ENCODE measurements around the gene CADPS2.

The CADPS2 gene

DNA sequence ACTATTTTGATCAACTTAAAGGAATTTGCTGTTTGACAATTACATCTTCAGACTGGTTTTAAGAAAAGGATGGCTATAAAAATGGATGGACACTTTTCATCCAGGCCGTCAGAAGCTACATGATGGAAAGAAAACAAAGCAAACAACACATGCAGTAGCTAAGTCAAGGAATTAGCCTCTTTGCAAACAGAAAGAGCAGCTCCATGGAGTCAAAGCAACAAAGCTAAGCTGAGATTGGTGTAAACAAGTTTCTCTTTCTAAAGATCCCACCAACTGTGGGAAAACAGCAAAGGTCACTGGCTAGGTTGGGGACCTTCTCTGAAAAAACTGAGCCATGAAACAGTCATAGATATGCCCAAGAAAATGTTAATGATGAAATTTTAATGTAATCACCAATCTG, 286.2 kb downstream of the CADPS2 start:
- DNase-seq (ENCODE audit: low read depth), result no peak

DNA sequence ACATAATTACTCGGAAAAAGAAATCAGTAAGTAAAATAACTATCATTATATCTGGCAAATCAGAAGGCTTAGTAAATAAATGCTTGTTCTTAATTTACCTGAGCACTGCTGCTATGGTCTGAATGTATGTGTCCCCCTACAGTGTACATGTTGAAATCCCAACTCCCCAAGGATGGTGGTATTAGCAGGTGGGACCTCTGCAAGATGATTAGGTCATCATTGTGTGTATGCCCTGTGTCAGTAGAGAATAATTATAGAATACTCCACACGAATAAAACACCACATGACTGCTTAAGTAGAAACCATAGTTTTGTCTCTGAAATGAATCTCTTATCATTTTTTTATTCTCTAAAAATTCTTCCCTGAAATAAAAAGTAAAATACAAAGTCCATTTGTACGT, 289.0 kb downstream of the CADPS2 start:
- DNase-seq (ENCODE audit: low read depth), result no peak

DNA sequence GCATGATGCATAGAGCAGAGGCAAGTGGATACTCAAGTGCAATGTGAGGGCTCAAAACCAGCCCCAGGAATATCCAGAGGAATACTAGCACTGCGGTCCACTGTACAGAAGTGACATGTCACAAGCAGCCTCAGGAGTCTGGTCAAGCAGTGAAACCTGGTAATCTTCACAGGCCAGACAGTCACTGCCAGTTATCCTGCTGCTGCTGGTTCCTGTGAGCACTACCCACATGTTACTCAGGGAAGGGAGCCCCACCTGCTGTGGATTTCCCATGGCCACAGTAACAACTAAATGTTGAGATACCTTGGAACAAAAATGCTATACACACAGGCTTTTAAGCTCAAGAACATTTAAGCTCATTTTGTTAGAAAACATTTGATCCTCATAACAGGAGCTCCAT, 290.4 kb downstream of the CADPS2 start:
- DNase-seq (ENCODE audit: low read depth), result no peak

DNA sequence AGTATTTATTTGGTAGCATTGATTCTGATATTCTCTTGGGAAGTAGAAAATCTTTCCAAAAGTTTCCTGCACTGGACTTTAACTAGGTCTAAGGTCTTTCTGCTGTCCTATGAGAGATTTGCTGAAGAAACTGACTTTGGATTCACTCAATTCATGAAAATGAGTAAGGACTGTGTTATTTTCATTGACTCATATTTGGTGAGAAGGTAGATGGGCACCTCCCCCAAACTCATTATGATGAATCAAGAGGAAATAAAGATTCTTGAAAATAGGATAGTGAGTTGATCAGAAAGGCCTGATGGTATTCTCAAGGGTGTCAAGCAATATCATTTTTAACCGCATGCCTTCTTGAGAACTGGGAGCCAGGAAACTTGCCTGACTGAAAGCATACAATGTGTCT, 297.6 kb downstream of the CADPS2 start:
- no peak for DNase-seq (ENCODE audit: low read depth)

DNA sequence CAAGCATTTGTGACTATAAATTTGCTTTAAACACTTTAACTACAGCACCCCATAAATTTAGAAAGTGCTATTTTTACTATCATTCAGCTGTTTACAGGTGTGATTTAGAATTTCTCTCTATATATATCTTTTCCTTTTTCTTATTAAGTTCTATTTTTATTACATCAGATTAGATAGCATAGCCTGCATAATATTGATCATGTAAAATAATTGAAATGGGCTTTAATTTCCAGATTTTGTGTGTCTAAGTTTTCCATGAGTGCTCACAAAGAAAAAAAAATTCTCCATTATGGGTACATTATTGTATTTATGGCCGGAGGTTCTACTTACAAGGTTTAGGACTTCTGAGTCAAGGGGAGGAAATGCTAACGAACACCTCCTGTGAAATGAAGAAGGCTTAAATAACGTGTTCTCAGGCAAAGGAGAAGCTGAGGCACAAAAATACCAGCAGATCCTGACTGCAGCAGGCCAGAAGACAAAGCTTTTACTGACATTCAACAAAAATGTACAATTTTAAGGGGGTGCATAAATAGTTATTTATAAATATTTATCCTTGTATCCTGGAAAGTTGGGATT, 301.5 kb downstream of the CADPS2 start:
- DNase-seq (ENCODE audit: low read depth), result no peak

DNA sequence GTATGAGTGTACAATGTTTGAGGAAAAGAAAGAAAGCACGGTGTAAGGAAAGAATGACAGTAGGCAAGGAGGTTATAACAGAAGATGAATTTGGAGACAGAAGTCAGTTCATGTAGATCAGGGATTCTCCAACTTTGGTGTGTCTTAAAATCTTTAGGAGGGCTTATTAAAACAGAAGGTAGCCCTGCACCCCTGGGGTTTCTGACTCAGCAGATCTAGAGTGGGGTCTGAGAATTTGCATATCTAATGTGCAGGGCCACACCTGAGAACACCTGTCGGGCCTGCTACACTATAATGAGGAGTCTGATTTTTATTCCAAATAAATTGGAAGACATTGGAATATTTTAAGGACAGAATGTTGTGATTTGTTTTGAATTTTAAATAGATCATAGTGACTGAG, 307.9 kb downstream of the CADPS2 start:
- no peak for DNase-seq (ENCODE audit: low read depth)

DNA sequence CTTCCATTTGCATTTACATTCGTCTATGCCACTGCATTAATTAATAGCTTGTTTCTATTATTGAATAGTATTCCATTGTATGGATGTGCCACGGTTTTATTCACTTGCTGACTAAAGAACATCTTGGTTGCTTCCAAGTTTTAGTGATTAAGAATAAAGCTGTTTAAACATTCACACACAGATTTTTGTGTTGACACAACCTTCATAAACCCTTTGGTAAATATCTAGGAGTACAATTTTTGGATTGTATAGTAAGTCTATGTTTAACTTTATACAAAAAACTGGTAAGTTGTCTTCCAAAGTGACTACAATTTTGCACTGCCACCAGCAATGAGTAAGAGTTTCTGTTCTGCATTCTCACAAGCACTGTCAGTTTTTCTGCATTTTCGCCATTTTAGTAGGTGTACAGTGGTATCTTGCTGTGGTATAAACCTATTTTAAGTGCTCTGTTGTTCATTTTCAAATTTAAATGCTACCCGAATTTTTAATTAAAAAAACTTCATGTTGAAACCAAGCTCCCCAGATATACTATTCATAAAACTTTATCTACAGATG, 308.7 kb downstream of the CADPS2 start:
- DNase-seq (ENCODE audit: low read depth), result no peak

DNA sequence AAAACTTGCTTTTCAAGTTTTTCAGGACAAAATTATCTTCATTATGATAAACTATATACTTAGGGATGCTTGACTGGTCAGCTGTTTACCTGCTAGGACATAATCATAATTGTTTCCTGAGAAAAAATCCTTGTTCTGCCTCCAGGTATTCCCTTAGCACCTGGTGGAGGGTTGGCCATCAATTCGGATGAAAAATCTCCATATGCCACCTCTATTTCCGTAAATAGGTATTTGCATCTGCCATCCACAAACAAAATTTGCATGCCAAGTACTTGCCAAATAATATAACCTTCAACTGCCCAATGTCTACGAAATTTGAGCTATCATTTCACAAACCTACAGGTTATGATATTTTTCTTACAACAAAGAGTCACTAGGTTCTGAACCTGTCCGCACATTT, 313.6 kb downstream of the CADPS2 start:
- DNase-seq (ENCODE audit: low read depth), result no peak

DNA sequence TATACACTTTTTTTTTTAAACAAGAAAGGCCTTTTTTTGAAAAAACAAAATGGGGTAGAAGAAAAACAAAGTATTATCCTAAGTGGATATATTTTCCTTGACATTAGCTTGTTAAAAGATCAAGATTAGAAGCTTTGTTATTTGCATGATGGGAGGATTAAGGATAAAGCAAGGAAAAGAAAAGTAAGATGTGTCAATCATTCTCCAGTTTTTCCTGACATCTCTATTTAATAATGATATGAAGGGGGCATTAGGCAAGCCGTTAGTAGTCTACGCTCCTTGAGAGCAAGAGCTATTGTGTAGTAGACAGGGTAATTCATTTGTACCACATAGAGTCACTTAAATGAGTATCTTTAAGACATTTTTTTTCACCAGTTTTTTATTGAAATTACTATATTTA, 324.9 kb downstream of the CADPS2 start:
- DNase-seq (ENCODE audit: low read depth), result no peak

DNA sequence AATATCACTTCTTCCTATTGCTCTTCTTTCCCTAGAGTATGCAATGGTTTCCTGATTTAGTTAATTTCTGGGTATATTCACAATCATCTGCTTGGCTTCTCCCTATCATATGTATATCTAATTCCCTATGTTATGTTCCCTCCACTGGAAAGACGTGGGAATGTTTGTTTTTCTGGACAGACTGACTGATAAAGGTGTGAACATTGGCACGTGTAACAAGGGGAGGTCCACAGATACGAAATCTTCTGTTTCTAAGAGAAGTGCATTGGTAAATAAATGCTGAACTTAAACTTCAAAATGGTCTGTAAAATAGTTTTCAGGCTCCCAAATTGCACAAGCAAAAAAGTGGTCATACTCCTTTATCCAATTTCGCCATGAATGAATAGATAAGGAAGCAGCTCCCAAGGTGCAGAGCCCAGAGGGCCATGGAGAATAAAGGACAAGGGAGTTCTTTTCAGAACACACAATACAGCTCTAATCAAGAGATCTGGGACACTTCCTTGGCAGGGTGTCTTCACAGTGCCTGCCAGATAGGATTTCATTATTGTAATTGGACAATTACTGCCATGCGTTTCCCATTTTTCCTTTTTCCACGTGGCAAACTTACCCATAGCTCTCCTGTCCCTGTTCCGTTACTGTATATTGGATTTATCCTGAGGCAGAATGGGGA, 329.3 kb downstream of the CADPS2 start:
- no peak for DNase-seq (ENCODE audit: low read depth)

DNA sequence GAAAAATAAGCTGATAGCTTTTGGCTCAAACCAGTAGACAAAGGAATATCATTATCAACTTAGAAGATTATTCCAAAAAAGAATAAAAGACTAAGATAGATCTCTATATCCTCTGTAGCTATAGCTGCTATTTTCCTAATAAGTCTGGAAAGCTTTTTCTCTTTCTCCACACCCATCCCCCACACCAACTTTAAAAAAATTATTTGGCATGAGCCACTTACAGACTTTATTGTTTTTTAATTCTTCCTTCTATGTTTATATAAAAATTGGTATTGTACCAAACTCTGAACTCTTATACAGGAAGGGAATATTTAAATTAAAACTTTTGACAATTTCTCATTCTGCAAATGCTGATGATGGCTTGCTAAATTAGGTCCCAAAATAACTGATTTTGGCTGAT, 330.0 kb downstream of the CADPS2 start:
- no peak for DNase-seq (ENCODE audit: low read depth)

DNA sequence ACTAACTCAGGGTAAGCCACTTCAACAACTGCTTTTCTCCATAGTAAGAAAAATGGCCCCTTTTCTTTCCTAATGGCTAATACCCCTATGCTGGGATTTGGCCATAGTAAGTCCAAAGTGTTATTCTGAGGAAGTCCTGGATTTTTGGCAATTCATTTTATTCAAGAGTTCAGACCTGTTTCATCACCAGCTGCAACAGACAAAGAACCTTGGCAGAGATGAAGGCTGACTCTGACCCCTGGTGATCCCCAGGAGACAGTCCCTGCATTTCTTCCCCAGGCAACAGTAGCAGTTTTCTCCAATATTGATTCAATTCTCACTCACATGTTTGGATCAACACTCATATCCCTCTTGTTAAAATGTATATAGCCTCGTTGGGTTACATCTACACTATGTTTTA, 332.5 kb downstream of the CADPS2 start:
- no peak for DNase-seq (ENCODE audit: low read depth)

DNA sequence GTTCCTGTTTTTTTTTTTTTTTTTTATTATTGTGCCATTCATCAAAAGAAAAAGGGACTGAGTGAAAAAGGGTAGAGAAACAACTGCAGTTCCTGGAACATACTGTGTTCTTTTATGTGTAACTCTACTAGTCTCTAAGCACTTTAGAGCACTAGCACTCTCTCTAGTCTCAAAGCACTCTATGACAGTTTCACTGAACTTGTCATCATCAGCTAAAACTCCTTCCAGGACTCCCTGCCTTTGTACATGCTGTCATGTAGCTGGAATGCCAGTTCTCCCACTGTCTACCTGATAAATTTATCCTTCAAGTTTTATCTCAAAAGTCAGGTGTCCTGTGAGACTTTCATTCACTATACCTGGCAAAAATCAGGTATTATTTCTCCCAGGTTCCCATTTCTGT, 333.5 kb downstream of the CADPS2 start:
- DNase-seq (ENCODE audit: low read depth), result no peak

DNA sequence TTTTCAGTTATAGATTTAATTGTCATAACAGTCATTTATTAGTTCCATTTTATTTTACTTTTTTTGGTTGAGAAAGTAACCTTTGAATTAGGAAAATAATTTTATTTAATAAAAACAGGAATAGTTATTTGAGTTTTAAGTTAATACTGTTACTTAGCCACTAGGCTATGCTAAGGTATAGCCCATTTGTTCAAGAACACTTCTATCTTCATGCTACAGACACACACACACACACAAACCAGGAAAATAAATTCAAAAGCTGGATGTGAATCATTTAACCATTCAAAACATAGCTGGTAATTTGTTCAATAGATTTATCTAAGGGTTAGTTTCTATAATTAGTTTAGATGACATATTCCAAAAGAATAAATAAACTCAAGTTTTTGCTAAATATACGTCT, 335.7 kb downstream of the CADPS2 start:
- DNase-seq (ENCODE audit: low read depth), result no peak

DNA sequence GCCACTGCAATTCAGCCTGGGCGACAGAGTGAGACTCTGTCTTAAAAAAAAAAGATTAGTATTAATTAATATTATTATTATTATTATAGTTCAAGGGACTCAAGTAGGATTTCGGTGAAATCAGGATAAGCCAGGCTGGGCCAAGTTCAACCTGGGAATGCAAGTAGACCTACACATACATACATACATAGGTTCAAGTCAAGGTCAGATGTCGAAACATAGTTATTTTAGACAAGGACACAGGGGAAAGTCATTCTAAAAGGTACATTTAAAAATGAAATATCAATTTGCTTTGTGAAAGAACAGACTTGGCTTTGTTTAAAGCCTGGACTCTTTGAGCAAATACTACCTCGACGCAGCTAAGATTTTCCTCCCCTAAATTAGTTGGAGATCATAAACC, 336.7 kb downstream of the CADPS2 start:
- DNase-seq (ENCODE audit: low read depth), result no peak

DNA sequence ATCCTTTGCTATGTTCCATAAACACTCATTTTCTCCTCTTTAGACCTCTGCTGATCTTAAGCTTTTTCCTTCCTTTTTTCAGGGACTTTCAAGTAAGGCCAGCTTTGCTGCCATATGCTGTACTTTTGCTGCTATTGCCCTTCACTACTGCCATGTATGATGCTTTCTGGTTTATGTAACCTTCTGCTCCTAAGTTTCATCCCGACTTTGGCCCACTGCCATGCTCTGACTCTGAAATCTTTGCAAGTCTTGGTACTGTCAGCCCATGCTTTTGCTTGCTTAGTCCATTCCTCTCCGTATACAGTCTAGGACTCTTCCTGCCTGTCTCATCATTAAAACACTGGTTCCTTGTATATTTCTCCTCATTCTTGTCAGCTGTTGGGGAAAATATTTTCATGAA, 339.8 kb downstream of the CADPS2 start:
- no peak for DNase-seq (ENCODE audit: low read depth)

DNA sequence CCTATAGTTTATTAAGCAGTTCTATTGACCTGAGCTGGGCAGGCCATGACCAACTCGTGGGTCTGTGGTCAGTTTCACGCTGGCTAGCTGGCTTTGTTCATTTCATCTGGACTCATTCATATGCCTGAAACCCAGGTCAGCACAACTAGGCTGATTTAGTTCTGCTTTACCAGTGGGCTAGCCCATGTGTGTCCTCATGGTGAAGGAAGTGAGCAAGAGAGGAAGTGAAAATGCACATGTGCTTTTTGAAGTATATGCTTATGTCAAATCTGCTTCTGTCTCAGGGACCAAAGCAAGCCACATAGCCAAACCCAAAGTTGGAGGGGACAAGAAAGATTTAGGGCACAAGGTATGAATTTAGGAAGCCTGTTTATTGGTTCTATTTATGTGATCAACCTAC, 341.8 kb downstream of the CADPS2 start:
- DNase-seq (ENCODE audit: low read depth), result no peak

DNA sequence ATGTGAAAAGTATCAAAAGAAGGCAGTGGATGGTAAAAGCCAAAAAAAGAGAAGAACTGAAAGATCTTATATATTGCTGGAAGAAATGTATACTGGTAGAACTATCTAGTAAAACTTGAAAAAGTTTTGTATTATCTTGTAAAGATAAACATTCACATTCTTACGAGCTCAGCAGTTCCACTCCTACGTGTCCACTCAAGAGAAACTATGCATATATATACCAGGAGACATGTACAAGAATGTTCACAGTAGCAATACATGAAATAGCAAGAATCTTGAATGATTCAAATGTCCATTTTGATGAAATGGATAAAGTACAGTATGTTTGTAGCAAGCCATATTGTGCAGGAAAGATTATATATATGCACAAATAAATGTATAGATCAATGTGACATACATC, 342.4 kb downstream of the CADPS2 start:
- no peak for DNase-seq (ENCODE audit: low read depth)

DNA sequence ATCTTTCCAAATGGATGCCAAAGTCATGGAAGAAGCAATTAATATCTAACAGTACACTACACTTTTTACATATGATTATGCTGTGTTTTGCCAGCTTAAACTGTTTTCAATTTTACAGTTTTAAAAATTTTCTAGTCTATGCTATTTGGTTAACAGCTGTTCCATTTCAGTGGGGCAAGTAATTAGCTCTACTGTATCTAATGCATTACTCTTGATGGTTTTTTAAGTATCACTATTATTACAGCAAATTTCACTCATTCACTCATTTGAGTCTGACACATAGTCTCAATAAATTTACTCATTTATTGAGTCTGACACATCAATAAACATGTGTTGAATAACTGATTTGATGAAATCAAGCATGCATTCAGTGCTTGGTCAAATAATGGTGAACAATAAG, 343.1 kb downstream of the CADPS2 start:
- no peak for DNase-seq (ENCODE audit: low read depth)

DNA sequence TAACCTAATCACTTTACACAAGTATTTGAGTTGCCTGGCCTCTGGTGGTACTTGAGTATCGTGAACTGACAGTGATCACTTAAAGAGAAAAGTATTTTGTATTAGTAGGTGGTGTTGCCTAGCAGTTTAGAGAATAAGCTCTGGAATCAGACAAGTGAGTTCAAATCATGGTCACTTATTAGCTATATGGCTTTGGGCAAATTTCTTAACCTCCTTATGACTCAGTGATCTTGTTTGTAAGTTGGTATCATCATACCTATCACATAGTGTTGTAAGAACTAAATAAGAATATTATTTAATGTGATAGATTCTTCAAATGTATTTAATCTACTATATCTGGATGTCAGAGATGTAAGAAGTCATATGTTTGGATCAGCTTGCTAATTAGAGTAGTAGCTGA, 351.2 kb downstream of the CADPS2 start:
- DNase-seq (ENCODE audit: low read depth), result no peak

DNA sequence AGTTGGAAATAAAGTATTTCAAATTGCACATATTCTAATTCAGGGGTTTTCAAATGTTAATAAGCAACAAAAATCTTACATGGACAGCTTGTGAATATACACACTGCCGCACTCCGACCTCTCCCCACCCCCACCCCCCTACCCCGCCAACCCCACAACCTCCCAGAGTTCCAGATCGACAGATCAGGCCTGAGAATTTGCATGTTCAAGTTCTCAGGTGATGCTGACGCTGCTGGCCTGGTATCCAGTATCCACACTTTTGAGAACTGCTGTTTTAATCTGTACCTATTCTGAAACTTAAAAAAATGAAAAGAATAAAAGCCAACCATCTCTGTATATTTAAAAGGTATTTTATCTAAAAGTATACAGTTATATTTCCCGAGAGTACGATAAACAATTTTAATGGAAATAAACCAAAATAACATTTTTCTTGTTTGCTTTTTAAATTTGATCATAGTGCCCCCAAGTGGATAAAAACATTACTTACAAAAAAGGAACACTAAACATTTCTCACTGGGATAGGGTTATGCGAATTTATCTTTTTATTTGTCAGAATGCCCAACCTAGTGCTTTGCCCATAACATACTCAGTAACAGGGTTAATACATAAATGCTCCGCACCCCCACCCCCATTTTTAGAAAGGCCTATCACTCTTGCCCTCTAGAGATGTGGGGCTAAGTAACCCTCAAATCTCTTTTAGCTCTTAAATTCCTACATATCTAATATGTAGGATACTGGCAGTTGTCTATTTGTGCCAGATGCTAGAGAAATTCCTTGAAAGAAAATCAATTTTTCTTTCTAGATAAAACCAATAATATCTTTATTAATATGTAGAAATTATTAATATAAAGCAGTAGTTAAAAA, 353.6 kb downstream of the CADPS2 start:
- DNase-seq (ENCODE audit: low read depth), result no peak

DNA sequence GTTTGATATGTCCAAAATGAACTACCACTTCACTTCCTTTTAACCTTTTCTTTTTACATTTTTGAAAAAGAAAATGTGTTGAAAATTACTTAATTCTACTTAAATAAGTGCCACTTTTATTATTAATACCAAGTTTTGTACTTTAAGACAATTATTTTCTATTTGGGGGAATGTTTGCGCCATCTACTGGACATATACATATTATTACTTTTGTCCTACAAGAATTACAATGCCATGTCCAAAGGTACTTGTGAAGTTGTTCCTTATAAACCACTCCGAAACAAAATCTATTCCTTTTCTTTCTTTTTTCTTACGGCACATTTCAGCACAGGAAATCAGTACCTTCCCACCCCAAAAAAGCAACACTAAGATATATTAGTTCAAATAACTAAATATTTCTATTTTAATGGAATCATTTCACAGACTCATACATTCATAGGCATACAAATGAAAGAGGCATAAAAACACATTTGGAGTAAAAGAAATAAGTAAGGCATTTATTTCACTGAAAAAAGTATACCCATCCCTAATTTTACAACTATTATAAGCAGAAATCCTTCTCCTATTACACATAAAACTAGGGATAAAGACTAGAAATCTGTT, 357.3 kb downstream of the CADPS2 start:
- DNase-seq (ENCODE audit: low read depth), result peak; percentile 12

DNA sequence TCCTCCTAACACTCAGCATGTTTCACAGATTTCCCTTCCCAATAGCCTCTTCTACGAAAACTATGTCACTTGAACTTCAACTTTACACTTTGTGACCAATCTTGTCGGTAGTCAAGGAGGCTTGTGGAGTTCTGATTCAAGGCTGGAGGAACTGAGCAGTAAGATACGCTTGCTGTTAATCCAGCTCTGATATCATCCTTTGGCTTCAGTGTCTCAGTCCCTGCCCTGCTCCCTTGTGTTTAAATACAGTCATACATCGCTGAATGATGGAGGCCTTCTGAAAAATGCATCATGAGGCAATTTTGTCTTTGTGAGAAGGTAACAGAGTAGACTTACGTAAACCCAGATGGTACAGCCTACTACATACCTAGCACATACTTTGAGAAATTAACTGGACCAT, 360.9 kb downstream of the CADPS2 start:
- DNase-seq (ENCODE audit: low read depth), result no peak

Measured in GM04504 (cell line).